GM23338 (cell line): Measurements from ENCODE around the gene GLDC. TPM values are rescaled to one million over a fixed set of nuclear protein-coding genes. Genes with fewer than 3 reads are reported as not detected.

Source experiments
- ATAC-seq: fragments of 200-7000 bp; cut with Tn5 transposase; 3 replicates; pipeline ENCODE4 v1.9.1; 2020
- DNase-seq: peaks from one replicate; pipeline ENCODE4 v3.0.0-alpha.2; 2015; ENCODE audit warnings: low spot score
- H2AFZ ChIP-seq: fragments of 200-600 bp; sonication (generic); 2 replicates; pipeline ENCODE4 v1.8.0; 2016; ENCODE audit warnings: antibody characterized with exemption, mild to moderate bottlenecking, moderate library complexity
- H3F3A ChIP-seq: fragments of 200-600 bp; sonication (generic); replicated peaks from 2 replicates; pipeline ENCODE4 v1.8.0; 2017; ENCODE audit warnings: antibody characterized with exemption, mixed run types, low read depth
- H3K27ac ChIP-seq: fragments of 200-600 bp; sonication (generic); 2 replicates; pipeline ENCODE4 v1.6.1; 2016; ENCODE audit warnings: low read depth
- H3K27me3 ChIP-seq: fragments of 200-600 bp; sonication (generic); 2 replicates; pipeline ENCODE4 v1.8.0; 2016; ENCODE audit warnings: mild to moderate bottlenecking, mixed run types, moderate library complexity; ENCODE audit not compliant: insufficient read depth
- H3K36me3 ChIP-seq: fragments of 200-600 bp; sonication (generic); 2 replicates; pipeline ENCODE4 v1.8.0; 2016; ENCODE audit warnings: mild to moderate bottlenecking; ENCODE audit not compliant: insufficient read depth
- H3K4me1 ChIP-seq: fragments of 200-600 bp; sonication (generic); 2 replicates; pipeline ENCODE4 v1.8.0; 2016; ENCODE audit warnings: mild to moderate bottlenecking, moderate library complexity; ENCODE audit not compliant: insufficient read depth
- H3K4me2 ChIP-seq: fragments of 200-600 bp; sonication (generic); 2 replicates; pipeline ENCODE4 v1.7.1; 2017; ENCODE audit warnings: mixed run types
- H3K4me3 ChIP-seq: fragments of 200-600 bp; sonication (generic); 2 replicates; pipeline ENCODE4 v1.6.1; 2016; ENCODE audit warnings: mixed run types
- H3K79me2 ChIP-seq: fragments of 200-600 bp; sonication (generic); replicated peaks from 2 replicates; pipeline ENCODE4 v1.8.0; 2017; ENCODE audit warnings: mild to moderate bottlenecking; ENCODE audit not compliant: insufficient read depth
- H3K9me2 ChIP-seq: fragments of 200-600 bp; sonication (generic); 2 replicates; pipeline ENCODE4 v1.8.0; 2017; ENCODE audit not compliant: insufficient read depth
- H4K20me1 ChIP-seq: fragments of 200-600 bp; sonication (generic); replicated peaks from 2 replicates; pipeline ENCODE4 v1.8.0; 2017; ENCODE audit warnings: mild to moderate bottlenecking; ENCODE audit not compliant: insufficient read depth
- H3K27ac Mint-ChIP-seq: 2 replicates; pipeline ENCODE4 v1.8.0; 2020; ENCODE audit warnings: inconsistent platforms, mild to moderate bottlenecking, moderate library complexity, mixed read lengths
- H3K27me3 Mint-ChIP-seq: 3 replicates; pipeline ENCODE4 v1.8.0; 2022; ENCODE audit warnings: low read depth, mild to moderate bottlenecking, moderate library complexity, mixed read lengths, inconsistent platforms; ENCODE audit not compliant: insufficient read depth, poor library complexity
- H3K36me3 Mint-ChIP-seq: 3 replicates; pipeline ENCODE4 v1.8.0; 2021; ENCODE audit warnings: low read depth, mild to moderate bottlenecking, inconsistent platforms, moderate library complexity, mixed read lengths
- H3K4me1 Mint-ChIP-seq: 3 replicates; pipeline ENCODE4 v1.8.0; 2020; ENCODE audit warnings: mild to moderate bottlenecking, inconsistent platforms, mixed read lengths
- H3K4me3 Mint-ChIP-seq: 3 replicates; pipeline ENCODE4 v1.8.0; 2021; ENCODE audit warnings: moderate library complexity, mild to moderate bottlenecking, inconsistent platforms, mixed read lengths
- H3K9me3 Mint-ChIP-seq: 3 replicates; pipeline ENCODE4 v1.8.0; 2020; ENCODE audit warnings: moderate library complexity, mild to moderate bottlenecking, inconsistent platforms, mixed read lengths
- CREB1 ChIP-seq: fragments of 250-450 bp; sonication (Bioruptor Pico); IDR thresholded peaks from 2 replicates; pipeline ENCODE4 v1.5.0; 2020; ENCODE audit warnings: low read depth, mild to moderate bottlenecking, moderate library complexity
- CTCF ChIP-seq, 2 experiments: fragments of 200-600 bp in 1 of 2; sonication (generic) in 1 of 2; conservative IDR thresholded peaks; 2 replicates each; pipeline versions ENCODE4 v1.5.1 to v1.6.1; 2016 to 2017; ENCODE audit warnings: antibody characterized with exemption in 2 of 2, low read depth in 2 of 2, mild to moderate bottlenecking in 2 of 2, moderate library complexity in 1 of 2
- REST ChIP-seq: IDR thresholded peaks from one replicate; pipeline ENCODE4 v1.6.1; 2018; ENCODE audit warnings: antibody characterized with exemption; ENCODE audit not compliant: unreplicated experiment
- ZNF331 ChIP-seq: fragments of 250-450 bp; sonication (Bioruptor Pico); IDR thresholded peaks from 2 replicates; pipeline ENCODE4 v1.5.0; 2020; ENCODE audit warnings: low read depth, mild to moderate bottlenecking, moderate library complexity
- ZNF462 ChIP-seq: fragments of 250-450 bp; sonication (Bioruptor Pico); IDR thresholded peaks from 2 replicates; pipeline ENCODE4 v1.5.0; 2020; ENCODE audit warnings: mild to moderate bottlenecking, moderate library complexity
- polyA plus RNA-seq: library from polyadenylated mRNA; unstranded; fragments of >200 nt; fragmentation: Nextera tagmentation; extraction: Ambion mirVana; gene quantifications from 2 replicates; pipeline ENCODE4 v1.2.1, GENCODE V29; 2016
- total RNA-seq: library from RNA; depleted of rRNA; stranded (reverse); fragments of >200 nt; shearing (Covaris generic); gene quantifications from 2 replicates; pipeline ENCODE4 v1.2.3, GENCODE V29; 2014

GLDC gene
- total and polyA plus RNA-seq, 2 experiments from 2014 or later, result 63.5 to 139 TPM

DNA sequence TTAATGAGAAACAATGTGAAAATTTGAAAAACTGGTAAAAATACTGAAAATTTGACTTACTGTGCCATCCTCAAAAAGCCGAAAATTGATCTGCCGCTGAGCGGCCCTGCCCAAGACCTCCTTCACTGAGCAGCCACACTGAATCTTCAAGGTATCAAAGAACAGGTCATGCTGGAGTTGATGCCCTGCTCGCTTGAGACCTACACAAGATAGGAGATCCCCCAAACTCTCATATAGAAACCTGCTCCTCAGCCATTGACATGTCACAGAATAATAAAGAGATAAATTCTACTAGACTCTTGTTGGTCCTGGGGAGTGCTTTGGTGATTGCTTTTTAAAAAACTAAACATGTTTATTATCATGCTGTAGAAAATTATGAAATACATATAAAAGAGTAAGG is 52.7 kb downstream of the GLDC start:
- no peaks in the 10 kb centered on the region for H3K4me1 Mint-ChIP-seq
- H3K36me3 Mint-ChIP-seq, result peaks cover 61% of the 10 kb centered on the region
- 0 out of 2 replicates have a peak, but pooled peaks cover 8% of the 10 kb centered on the region for H3F3A ChIP-seq
- peaks cover 70% of the 10 kb centered on the region for H3K36me3 ChIP-seq
- peaks cover 3% of the 10 kb centered on the region; the same call in 1 of the 2 replicates for H4K20me1 ChIP-seq
- DNase-seq, result no peak
- no peak overlapping the region for H3K27ac ChIP-seq
- H3K4me2 ChIP-seq, result no peak overlapping the region
- no peak for ATAC-seq
- H3K9me2 ChIP-seq, result no peaks in the 10 kb centered on the region
- TF ChIP-seq REST, result no peak
- TF ChIP-seq CREB1 (CRISPR knock-in tag), result no peak
- no peak for TF ChIP-seq ZNF331 (CRISPR knock-in tag)
- no peak for TF ChIP-seq CTCF (conservative IDR thresholded peaks at IDR 0.05; ENCODE audit: low read depth in 2 of 2)
- no peak for TF ChIP-seq ZNF462 (CRISPR knock-in tag)
- H3K4me3 Mint-ChIP-seq, result no peak overlapping the region
- H3K4me3 ChIP-seq, result no peak overlapping the region
- no peak overlapping the region for H2AFZ ChIP-seq
- no peaks in the 10 kb centered on the region for H3K27me3 ChIP-seq
- no peaks in the 10 kb centered on the region for H3K79me2 ChIP-seq
- no peaks in the 10 kb centered on the region for H3K4me1 ChIP-seq
- no peaks in the 10 kb centered on the region for H3K9me3 Mint-ChIP-seq
- peaks cover 4% of the 10 kb centered on the region for H3K27me3 Mint-ChIP-seq
- no peak overlapping the region for H3K27ac Mint-ChIP-seq
